ENCODE data around the gene CAMK2N1. TPM values are rescaled to one million over a fixed set of nuclear protein-coding genes. Genes with fewer than 3 reads are reported as not detected.

Gene CAMK2N1
- total and polyA plus RNA-seq, 4 donors: 12.3 to 15.1 (median 13.9) TPM

DNA sequence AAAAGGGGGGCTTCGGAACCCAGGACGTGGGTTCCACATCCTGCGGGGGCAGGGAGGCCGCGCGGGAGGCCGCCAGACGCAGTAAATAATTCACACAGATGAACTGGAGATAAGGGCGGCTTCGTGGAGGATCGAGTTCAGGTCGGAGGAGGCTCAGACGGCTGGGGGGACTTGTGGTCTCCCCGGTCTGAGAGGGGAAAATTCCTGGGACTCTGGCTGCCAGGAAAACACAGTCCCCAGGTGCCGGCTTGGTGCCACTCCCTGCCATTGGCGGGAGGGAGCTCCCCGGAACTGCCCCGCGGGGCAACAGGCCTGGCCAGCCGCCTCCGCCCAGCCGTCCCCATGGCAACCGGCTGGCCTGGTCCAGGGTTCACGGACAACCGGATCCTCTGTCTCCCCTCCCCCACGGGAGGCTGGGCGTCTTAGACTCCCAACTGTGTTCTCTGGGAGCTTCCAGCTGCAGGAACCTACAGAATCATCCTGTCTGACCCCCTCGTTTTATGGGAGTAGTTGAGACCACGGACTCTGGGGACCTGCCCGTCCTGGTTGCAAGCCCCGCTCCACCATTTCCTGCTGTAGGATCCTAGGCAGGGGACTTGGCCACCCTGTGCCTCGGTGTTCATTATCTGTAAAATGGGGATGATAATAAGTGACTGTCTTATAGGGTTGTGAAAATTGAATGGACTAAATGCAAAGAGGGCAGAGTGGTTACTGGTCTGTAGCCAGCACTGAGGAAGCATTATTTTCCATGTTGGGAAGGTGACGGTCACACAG, 9.6 kb downstream of the CAMK2N1 start:
- TF ChIP-seq HNF4A (conservative IDR thresholded peaks at IDR 0.05) (peak; percentile 80 to 82), CTCF (IDR thresholded peaks at IDR 0.05; ENCODE audit: low read depth, low read length, missing input control) (no peak), GABPA (IDR thresholded peaks at IDR 0.05 in 1 of 2, conservative IDR thresholded peaks at IDR 0.05 in 1 of 2) (peak in 1 of 2 donors; percentile 70), YY1 (IDR thresholded peaks at IDR 0.05) (peak; percentile 83), NR2F2 (IDR thresholded peaks at IDR 0.05) (no peak), RXRA (IDR thresholded peaks at IDR 0.05) (peak; percentile 77 to 81), RAD21 (IDR thresholded peaks at IDR 0.05) (peak in 1 of 2 donors; percentile 8), FOXA2 (IDR thresholded peaks at IDR 0.05) (no peak), HNF4G (IDR thresholded peaks at IDR 0.05) (peak; percentile 68), JUND (IDR thresholded peaks at IDR 0.05) (peak in 1 of 2 donors; percentile 41), TAF1 (conservative IDR thresholded peaks at IDR 0.05) (no peak), FOXA1 (IDR thresholded peaks at IDR 0.05) (no peak), EGR1 (IDR thresholded peaks at IDR 0.05; ENCODE audit: low read depth in 2 of 2) (peak in 1 of 2 donors; percentile 31), SP1 (IDR thresholded peaks at IDR 0.05) (peak; percentile 88)
- TF ChIP-seq, protein P1, sequence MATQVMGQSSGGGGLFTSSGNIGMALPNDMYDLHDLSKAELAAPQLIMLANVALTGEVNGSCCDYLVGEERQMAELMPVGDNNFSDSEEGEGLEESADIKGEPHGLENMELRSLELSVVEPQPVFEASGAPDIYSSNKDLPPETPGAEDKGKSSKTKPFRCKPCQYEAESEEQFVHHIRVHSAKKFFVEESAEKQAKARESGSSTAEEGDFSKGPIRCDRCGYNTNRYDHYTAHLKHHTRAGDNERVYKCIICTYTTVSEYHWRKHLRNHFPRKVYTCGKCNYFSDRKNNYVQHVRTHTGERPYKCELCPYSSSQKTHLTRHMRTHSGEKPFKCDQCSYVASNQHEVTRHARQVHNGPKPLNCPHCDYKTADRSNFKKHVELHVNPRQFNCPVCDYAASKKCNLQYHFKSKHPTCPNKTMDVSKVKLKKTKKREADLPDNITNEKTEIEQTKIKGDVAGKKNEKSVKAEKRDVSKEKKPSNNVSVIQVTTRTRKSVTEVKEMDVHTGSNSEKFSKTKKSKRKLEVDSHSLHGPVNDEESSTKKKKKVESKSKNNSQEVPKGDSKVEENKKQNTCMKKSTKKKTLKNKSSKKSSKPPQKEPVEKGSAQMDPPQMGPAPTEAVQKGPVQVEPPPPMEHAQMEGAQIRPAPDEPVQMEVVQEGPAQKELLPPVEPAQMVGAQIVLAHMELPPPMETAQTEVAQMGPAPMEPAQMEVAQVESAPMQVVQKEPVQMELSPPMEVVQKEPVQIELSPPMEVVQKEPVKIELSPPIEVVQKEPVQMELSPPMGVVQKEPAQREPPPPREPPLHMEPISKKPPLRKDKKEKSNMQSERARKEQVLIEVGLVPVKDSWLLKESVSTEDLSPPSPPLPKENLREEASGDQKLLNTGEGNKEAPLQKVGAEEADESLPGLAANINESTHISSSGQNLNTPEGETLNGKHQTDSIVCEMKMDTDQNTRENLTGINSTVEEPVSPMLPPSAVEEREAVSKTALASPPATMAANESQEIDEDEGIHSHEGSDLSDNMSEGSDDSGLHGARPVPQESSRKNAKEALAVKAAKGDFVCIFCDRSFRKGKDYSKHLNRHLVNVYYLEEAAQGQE (IDR thresholded peaks at IDR 0.05): peak; percentile 27
- TF ChIP-seq, protein P2, sequence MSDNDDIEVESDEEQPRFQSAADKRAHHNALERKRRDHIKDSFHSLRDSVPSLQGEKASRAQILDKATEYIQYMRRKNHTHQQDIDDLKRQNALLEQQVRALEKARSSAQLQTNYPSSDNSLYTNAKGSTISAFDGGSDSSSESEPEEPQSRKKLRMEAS (IDR thresholded peaks at IDR 0.05): peak; percentile 33
- TF ChIP-seq, protein P3, sequence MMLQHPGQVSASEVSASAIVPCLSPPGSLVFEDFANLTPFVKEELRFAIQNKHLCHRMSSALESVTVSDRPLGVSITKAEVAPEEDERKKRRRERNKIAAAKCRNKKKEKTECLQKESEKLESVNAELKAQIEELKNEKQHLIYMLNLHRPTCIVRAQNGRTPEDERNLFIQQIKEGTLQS (IDR thresholded peaks at IDR 0.05): no peak
- TF ChIP-seq, protein P4, sequence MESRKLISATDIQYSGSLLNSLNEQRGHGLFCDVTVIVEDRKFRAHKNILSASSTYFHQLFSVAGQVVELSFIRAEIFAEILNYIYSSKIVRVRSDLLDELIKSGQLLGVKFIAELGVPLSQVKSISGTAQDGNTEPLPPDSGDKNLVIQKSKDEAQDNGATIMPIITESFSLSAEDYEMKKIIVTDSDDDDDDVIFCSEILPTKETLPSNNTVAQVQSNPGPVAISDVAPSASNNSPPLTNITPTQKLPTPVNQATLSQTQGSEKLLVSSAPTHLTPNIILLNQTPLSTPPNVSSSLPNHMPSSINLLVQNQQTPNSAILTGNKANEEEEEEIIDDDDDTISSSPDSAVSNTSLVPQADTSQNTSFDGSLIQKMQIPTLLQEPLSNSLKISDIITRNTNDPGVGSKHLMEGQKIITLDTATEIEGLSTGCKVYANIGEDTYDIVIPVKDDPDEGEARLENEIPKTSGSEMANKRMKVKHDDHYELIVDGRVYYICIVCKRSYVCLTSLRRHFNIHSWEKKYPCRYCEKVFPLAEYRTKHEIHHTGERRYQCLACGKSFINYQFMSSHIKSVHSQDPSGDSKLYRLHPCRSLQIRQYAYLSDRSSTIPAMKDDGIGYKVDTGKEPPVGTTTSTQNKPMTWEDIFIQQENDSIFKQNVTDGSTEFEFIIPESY (IDR thresholded peaks at IDR 0.05): no peak
- Histone ChIP-seq H3K27me3 (ENCODE audit: control insufficient read depth in 4 of 4, insufficient read depth in 4 of 4, low read length in 3 of 4) (no peaks in the 10 kb centered on the region), H3K36me3 (ENCODE audit: control insufficient read depth in 4 of 4, insufficient read depth in 3 of 4, low read depth in 1 of 4, low read length in 3 of 4) (no peaks in the 10 kb centered on the region), H3K4me1 (ENCODE audit: control insufficient read depth in 4 of 4, insufficient read depth in 4 of 4, low read length in 3 of 4) (peaks cover 30 to 76% (median 62%) of the 10 kb centered on the region in 4 donors), H3K9ac (ENCODE audit: low read depth in 1 of 2, low read length in 2 of 2) (peak overlapping the region; percentile 19 to 33), H3K9me3 (ENCODE audit: control insufficient read depth in 4 of 4, low read length in 3 of 4) (no peaks in the 10 kb centered on the region), H3K4me3 (ENCODE audit: low read depth in 1 of 3, low read length in 3 of 3) (peak overlapping the region; percentile 41 to 57 (median 45)), H3K27ac (ENCODE audit: low read depth in 1 of 2, low read length in 2 of 2) (peak overlapping the region; percentile 85 to 86)
- peak; percentile 80 for DNase-seq (ENCODE audit: low spot score)
- 7% methylated on average over 33 of the region's 33 CpGs for WGBS
